Fibroblast of lung (primary cell): Measurements from ENCODE around the gene EXOC6B. TPM values are rescaled to one million over a fixed set of nuclear protein-coding genes. Genes with fewer than 3 reads are reported as not detected.

ENCODE experiments used
- DNase-seq, 2 donors: peaks; one replicate each; pipeline versions ENCODE4 v3.0.0 to v3.0.0-alpha.2; 2010; ENCODE audit warnings: low read depth in 2 of 2
- H2AFZ ChIP-seq: 2 replicates; pipeline ENCODE4 v1.5.1; 2012; ENCODE audit warnings: low read length, control low read depth, inconsistent platforms
- H3K27ac ChIP-seq: 2 replicates; pipeline ENCODE4 v1.5.1; 2011; ENCODE audit warnings: low read length, control low read depth; ENCODE audit not compliant: insufficient read depth
- H3K27me3 ChIP-seq: 2 replicates; pipeline ENCODE4 v1.5.1; 2011; ENCODE audit warnings: mild to moderate bottlenecking, low read length; ENCODE audit not compliant: control insufficient read depth, insufficient read depth
- H3K36me3 ChIP-seq: 2 replicates; pipeline ENCODE4 v1.5.1; 2011; ENCODE audit warnings: low read length; ENCODE audit not compliant: control insufficient read depth, insufficient read depth
- H3K4me1 ChIP-seq: 2 replicates; pipeline ENCODE4 v1.5.1; 2011; ENCODE audit warnings: low read length; ENCODE audit not compliant: control insufficient read depth, insufficient read depth; ENCODE audit errors: extremely low read depth
- H3K4me2 ChIP-seq: 2 replicates; pipeline ENCODE4 v1.5.1; 2011; ENCODE audit warnings: low read length, control low read depth; ENCODE audit not compliant: insufficient read depth; ENCODE audit errors: extremely low read depth
- H3K4me3 ChIP-seq, 4 experiments: fragments of 200-600 bp in 1 of 4; sonication (generic) in 1 of 4; replicated peaks in 1 of 4; 2 replicates each; pipeline ENCODE4 v1.5.1; 2011 to 2016; ENCODE audit warnings: low read length in 4 of 4, low read depth in 3 of 4, mild to moderate bottlenecking in 3 of 4, control low read depth in 2 of 4, inconsistent platforms in 1 of 4, mixed read lengths in 1 of 4; ENCODE audit not compliant: insufficient read depth in 1 of 4; ENCODE audit errors: control extremely low read depth in 1 of 4
- H3K79me2 ChIP-seq: 2 replicates; pipeline ENCODE4 v1.5.1; 2012; ENCODE audit warnings: mild to moderate bottlenecking, low read length, inconsistent platforms; ENCODE audit not compliant: control insufficient read depth, insufficient read depth
- H3K9ac ChIP-seq: 2 replicates; pipeline ENCODE4 v1.5.1; 2011; ENCODE audit warnings: mild to moderate bottlenecking, low read length, control low read depth; ENCODE audit not compliant: insufficient read depth
- H3K9me3 ChIP-seq: 2 replicates; pipeline ENCODE4 v1.5.1; 2012; ENCODE audit warnings: low read depth, low read length; ENCODE audit not compliant: control insufficient read depth, insufficient read depth
- H4K20me1 ChIP-seq: 2 replicates; pipeline ENCODE4 v1.5.1; 2011; ENCODE audit warnings: low read length; ENCODE audit not compliant: control insufficient read depth, insufficient read depth; ENCODE audit errors: extremely low read depth
- EZH2 ChIP-seq: IDR thresholded peaks from 2 replicates; pipeline ENCODE4 v1.5.1; 2012; ENCODE audit warnings: low read length, control low read depth, mild to moderate bottlenecking; ENCODE audit errors: missing control alignments
- polyA plus RNA-seq, 2 donors: library from polyadenylated mRNA; depleted of rRNA in 1 of 2; stranded (reverse) in 1 of 2; unstranded in 1 of 2; fragments of >200 nt; gene quantifications; 2 replicates each; pipeline ENCODE4 v1.2.1, GENCODE V29; 2011 to 2012; ENCODE audit warnings: missing spikeins in 1 of 2
- total RNA-seq: library from RNA; depleted of rRNA; stranded (reverse); fragments of >200 nt; gene quantifications from 2 replicates; pipeline ENCODE4 v1.2.1, GENCODE V29; 2014
- TF ChIP-seq, protein P1 (sequence below), 2 donors: IDR thresholded peaks in 1 of 2; conservative IDR thresholded peaks in 1 of 2; 1 replicate in 1 of 2; 2 replicates in 1 of 2; pipeline ENCODE4 v1.5.1; 2011 to 2012; ENCODE audit warnings: low read length in 2 of 2, control low read depth in 1 of 2, inconsistent platforms in 1 of 2, low read depth in 1 of 2, mild to moderate bottlenecking in 1 of 2

Gene EXOC6B
- total and polyA plus RNA-seq, 2 donors (not counting 1 experiment from before 2014, with no cell fraction given) = 26.3 to 36.5 TPM

DNA sequence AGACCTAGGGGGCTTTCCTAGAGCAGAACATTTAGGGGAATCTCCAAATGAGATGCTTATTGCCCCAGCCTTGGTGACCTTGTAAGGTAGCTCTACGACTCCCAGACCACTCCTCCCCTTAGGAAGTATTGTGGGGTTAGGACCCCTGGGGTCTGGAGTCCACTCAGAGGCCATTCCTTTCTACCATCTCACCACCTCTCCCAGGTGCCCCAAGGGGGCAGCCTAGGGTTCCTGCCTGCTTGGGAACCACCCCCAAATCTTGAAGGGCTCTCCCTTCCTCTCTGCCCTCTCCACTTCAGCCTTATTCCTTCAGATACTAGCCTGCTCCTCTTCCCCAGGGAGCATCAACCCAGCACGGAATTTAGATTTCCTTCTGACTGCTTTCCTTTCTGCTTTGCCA is 17.5 kb upstream of the EXOC6B start:
- Histone ChIP-seq H2AFZ (no peak overlapping the region), H3K4me2 (no peak overlapping the region), H3K9ac (no peak overlapping the region), H3K36me3 (no peaks in the 10 kb centered on the region), H4K20me1 (no peaks in the 10 kb centered on the region), H3K4me1 (no peaks in the 10 kb centered on the region), H3K79me2 (no peaks in the 10 kb centered on the region), H3K4me3 (no peak overlapping the region), H3K27ac (no peak overlapping the region), H3K27me3 (peaks cover 14% of the 10 kb centered on the region), H3K9me3 (no peaks in the 10 kb centered on the region)
- TF ChIP-seq, protein P1, sequence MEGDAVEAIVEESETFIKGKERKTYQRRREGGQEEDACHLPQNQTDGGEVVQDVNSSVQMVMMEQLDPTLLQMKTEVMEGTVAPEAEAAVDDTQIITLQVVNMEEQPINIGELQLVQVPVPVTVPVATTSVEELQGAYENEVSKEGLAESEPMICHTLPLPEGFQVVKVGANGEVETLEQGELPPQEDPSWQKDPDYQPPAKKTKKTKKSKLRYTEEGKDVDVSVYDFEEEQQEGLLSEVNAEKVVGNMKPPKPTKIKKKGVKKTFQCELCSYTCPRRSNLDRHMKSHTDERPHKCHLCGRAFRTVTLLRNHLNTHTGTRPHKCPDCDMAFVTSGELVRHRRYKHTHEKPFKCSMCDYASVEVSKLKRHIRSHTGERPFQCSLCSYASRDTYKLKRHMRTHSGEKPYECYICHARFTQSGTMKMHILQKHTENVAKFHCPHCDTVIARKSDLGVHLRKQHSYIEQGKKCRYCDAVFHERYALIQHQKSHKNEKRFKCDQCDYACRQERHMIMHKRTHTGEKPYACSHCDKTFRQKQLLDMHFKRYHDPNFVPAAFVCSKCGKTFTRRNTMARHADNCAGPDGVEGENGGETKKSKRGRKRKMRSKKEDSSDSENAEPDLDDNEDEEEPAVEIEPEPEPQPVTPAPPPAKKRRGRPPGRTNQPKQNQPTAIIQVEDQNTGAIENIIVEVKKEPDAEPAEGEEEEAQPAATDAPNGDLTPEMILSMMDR (conservative IDR thresholded peaks at IDR 0.05 in 1 of 2, IDR thresholded peaks at IDR 0.05 in 1 of 2; ENCODE audit: low read depth in 1 of 2, low read length in 2 of 2) = no peak
- no peak for TF ChIP-seq EZH2
- DNase-seq = no peak

DNA sequence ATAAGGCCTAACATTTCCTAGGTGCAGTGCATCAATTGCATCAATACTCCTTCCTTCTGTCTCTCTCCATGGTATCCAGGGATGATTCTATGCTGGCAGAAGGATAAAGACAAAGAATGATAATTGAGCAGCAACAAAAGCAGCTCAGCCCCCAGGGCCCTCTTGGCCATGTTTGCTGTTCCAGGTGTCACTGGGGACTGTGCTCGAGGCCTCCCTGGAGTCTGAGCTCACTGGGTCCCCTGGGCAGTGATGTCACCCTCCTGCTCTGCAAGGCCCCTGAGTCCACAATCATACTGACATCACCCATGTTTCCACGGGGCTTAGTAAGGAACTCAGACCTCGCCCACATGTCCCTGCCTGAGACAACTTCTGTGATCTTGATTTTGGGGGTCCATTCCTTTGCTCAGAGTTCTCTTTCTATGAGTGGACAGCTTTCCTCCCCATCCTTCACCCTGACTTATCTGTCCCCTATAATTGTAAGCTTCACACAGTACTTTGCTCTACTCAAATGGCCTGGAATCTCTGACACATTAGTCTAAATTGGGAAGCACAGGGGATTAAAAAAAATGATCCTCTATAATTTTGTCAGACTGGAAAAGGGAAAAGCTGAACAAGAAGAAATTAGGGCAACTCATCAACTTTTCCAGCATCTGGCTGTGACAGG is 15.8 kb upstream of the EXOC6B start:
- TF ChIP-seq, protein P1 (conservative IDR thresholded peaks at IDR 0.05 in 1 of 2, IDR thresholded peaks at IDR 0.05 in 1 of 2; ENCODE audit: low read depth in 1 of 2, low read length in 2 of 2) = no peak
- no peak for TF ChIP-seq EZH2
- Histone ChIP-seq H3K27me3 (peaks cover 14% of the 10 kb centered on the region), H3K79me2 (no peaks in the 10 kb centered on the region), H3K9ac (no peak overlapping the region), H3K4me2 (no peak overlapping the region), H3K9me3 (no peaks in the 10 kb centered on the region), H3K27ac (no peak overlapping the region), H4K20me1 (no peaks in the 10 kb centered on the region), H3K4me3 (no peak overlapping the region), H2AFZ (no peak overlapping the region), H3K36me3 (no peaks in the 10 kb centered on the region), H3K4me1 (no peaks in the 10 kb centered on the region)
- DNase-seq = no peak

DNA sequence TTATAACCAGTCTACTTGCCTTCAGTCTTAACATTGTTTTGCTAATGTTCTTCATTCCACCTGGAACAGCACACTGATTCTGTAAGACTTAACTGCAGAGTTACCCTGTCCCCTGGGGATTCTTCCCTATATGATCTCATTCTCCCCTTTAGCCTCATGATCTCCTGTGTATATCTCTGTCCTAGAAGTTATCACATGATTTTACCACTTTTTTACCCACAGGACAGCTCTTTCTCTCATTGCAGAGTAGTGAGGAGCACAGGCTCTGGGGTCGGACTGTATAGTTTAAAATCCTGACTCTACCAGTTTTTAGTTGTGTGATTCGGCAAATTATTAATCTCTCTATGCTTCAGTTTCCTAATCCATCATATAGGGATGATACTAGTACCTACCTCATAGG is 14.2 kb upstream of the EXOC6B start:
- no peaks in the 10 kb centered on the region for H3K79me2 ChIP-seq
- H3K9me3 ChIP-seq = no peaks in the 10 kb centered on the region
- H3K4me1 ChIP-seq = no peaks in the 10 kb centered on the region
- no peaks in the 10 kb centered on the region for H4K20me1 ChIP-seq
- H3K4me3 ChIP-seq = no peak overlapping the region
- no peak overlapping the region for H3K9ac ChIP-seq
- H3K4me2 ChIP-seq = no peak overlapping the region
- TF ChIP-seq EZH2 = no peak
- TF ChIP-seq, protein P1 (conservative IDR thresholded peaks at IDR 0.05 in 1 of 2, IDR thresholded peaks at IDR 0.05 in 1 of 2; ENCODE audit: low read depth in 1 of 2, low read length in 2 of 2) = no peak
- H3K27me3 ChIP-seq = peaks cover 19% of the 10 kb centered on the region
- H3K27ac ChIP-seq = no peak overlapping the region
- no peaks in the 10 kb centered on the region for H3K36me3 ChIP-seq
- DNase-seq = no peak
- H2AFZ ChIP-seq = no peak overlapping the region
